Natural killer cell (primary cell): ENCODE measurements around the gene ZFR2. TPM values are rescaled to one million over a fixed set of nuclear protein-coding genes. Genes with fewer than 3 reads are reported as not detected.

Source experiments
- ATAC-seq, 3 donors: fragments of 150-1000 bp in 2 of 3; fragments of 200-7000 bp in 1 of 3; cut with Tn5 transposase; 1 replicate in 1 of 3; 2 replicates in 2 of 3; pipeline ENCODE4 v1.10.0; 2021; ENCODE audit warnings: mild to moderate bottlenecking in 2 of 3, moderate library complexity in 2 of 3
- DNase-seq, 2 donors: peaks; one replicate each; pipeline versions ENCODE4 v3.0.0 to v3.0.0-alpha.2; 2013 to 2021; ENCODE audit warnings: mixed read lengths in 1 of 2
- H3K27ac ChIP-seq: one replicate; pipeline ENCODE4 v1.5.1; 2013; ENCODE audit warnings: mild to moderate bottlenecking, low read length
- H3K27me3 ChIP-seq: one replicate; pipeline ENCODE4 v1.6.1; 2013; ENCODE audit warnings: low read length; ENCODE audit not compliant: control insufficient read depth, insufficient read depth
- H3K36me3 ChIP-seq: one replicate; pipeline ENCODE4 v1.6.1; 2013; ENCODE audit warnings: low read length; ENCODE audit not compliant: control insufficient read depth, insufficient read depth
- H3K4me1 ChIP-seq: one replicate; pipeline ENCODE4 v1.6.1; 2013; ENCODE audit warnings: low read length; ENCODE audit not compliant: control insufficient read depth, insufficient read depth
- H3K4me3 ChIP-seq: one replicate; pipeline ENCODE4 v1.5.1; 2013; ENCODE audit warnings: low read length
- H3K9me3 ChIP-seq: one replicate; pipeline ENCODE4 v1.6.1; 2013; ENCODE audit warnings: low read length; ENCODE audit not compliant: control insufficient read depth, insufficient read depth
- H3K27ac Mint-ChIP-seq, 2 donors: one replicate each; pipeline ENCODE4 v1.8.0; 2022; ENCODE audit warnings: mild to moderate bottlenecking in 2 of 2, mixed read lengths in 2 of 2, moderate library complexity in 1 of 2
- H3K27me3 Mint-ChIP-seq, 2 donors: one replicate each; pipeline ENCODE4 v1.8.0; 2022; ENCODE audit warnings: low read depth in 2 of 2, mixed read lengths in 2 of 2
- H3K36me3 Mint-ChIP-seq: one replicate; pipeline ENCODE4 v1.8.0; 2022; ENCODE audit warnings: mixed read lengths
- H3K4me1 Mint-ChIP-seq, 2 donors: one replicate each; pipeline ENCODE4 v1.8.0; 2022; ENCODE audit warnings: mixed read lengths in 2 of 2
- H3K4me3 Mint-ChIP-seq: one replicate; pipeline ENCODE4 v1.8.0; 2022; ENCODE audit warnings: mild to moderate bottlenecking, moderate library complexity, mixed read lengths
- H3K9me3 Mint-ChIP-seq, 2 donors: one replicate each; pipeline ENCODE4 v1.8.0; 2022; ENCODE audit warnings: mixed read lengths in 2 of 2
- CTCF ChIP-seq: fragments of 200-600 bp; IDR thresholded peaks from one replicate; pipeline ENCODE4 v1.8.0; 2022; ENCODE audit warnings: antibody characterized with exemption
- WGBS: methylation state at CpG from one replicate; pipeline ENCODE4 v1.1.7; 2013; ENCODE audit warnings: missing lambda C conversion rate; ENCODE audit not compliant: insufficient coverage; 5-methylcytosine and 5-hydroxymethylcytosine counted together
- intact Hi-C: fragments of 100-400 bp; cut with micrococcal nuclease; formaldehyde crosslinking; loops from one replicate; pipeline ENCODE4 v1.14.2; 2022
- total RNA-seq, 4 donors: library from RNA; stranded (reverse); fragments of 120-200 nt in 1 of 4; gene quantifications; one replicate each; pipeline versions ENCODE4 v1.2.3 to v1.2.4, GENCODE V29; 2013 to 2022

Gene ZFR2
- total RNA-seq, 3 donors from 2014 or later (not counting 1 experiment from before 2014, with no cell fraction given) = 1.6 to 4.4 (median 1.7) TPM

- peaks cover 100% of the 10 kb centered on the region for H3K4me1 ChIP-seq
- H3K4me3 Mint-ChIP-seq = no peak overlapping the region
- no peaks in the 10 kb centered on the region for H3K9me3 Mint-ChIP-seq
- intact Hi-C loops = no loop called here
- H3K27me3 ChIP-seq = no peaks in the 10 kb centered on the region
- no peak overlapping the region for H3K4me3 ChIP-seq
- H3K9me3 ChIP-seq = no peaks in the 10 kb centered on the region
- 56% methylated on average over 21 of the region's 26 CpGs for WGBS
- no peak for ATAC-seq
- no peak for DNase-seq
- peak overlapping the region; percentile 65 to 99 for H3K27ac Mint-ChIP-seq
- H3K36me3 Mint-ChIP-seq = no peaks in the 10 kb centered on the region
- no peaks in the 10 kb centered on the region for H3K36me3 ChIP-seq
- peaks cover 52 to 63% of the 10 kb centered on the region in 2 donors for H3K4me1 Mint-ChIP-seq
- peak overlapping the region; percentile 62 for H3K27ac ChIP-seq
- no peak for TF ChIP-seq CTCF
- no peaks in the 10 kb centered on the region for H3K27me3 Mint-ChIP-seq
These were observed 58.7 kb downstream of the ZFR2 start for GRCh38 chr19:3809881-3810707.

GRCh38 chr19:3808420-3809143, 60.3 kb downstream of the ZFR2 start:
- DNase-seq (peak in 1 of 2 donors; percentile 7), ATAC-seq (no peak)
- no peaks in the 10 kb centered on the region for H3K9me3 ChIP-seq
- H3K27ac ChIP-seq = peak overlapping the region; percentile 23
- no peak overlapping the region for H3K4me3 ChIP-seq
- 91% methylated on average over 33 of the region's 33 CpGs for WGBS
- no peak overlapping the region for H3K4me3 Mint-ChIP-seq
- peak overlapping the region; percentile 31 to 65 for H3K27ac Mint-ChIP-seq
- H3K4me1 ChIP-seq = peaks cover 100% of the 10 kb centered on the region
- no peaks in the 10 kb centered on the region for H3K27me3 Mint-ChIP-seq
- intact Hi-C loops = no loop called here
- TF ChIP-seq CTCF = no peak
- H3K36me3 Mint-ChIP-seq = no peaks in the 10 kb centered on the region
- no peaks in the 10 kb centered on the region for H3K36me3 ChIP-seq
- no peaks in the 10 kb centered on the region for H3K27me3 ChIP-seq
- no peaks in the 10 kb centered on the region for H3K9me3 Mint-ChIP-seq
- H3K4me1 Mint-ChIP-seq = peaks cover 42 to 62% of the 10 kb centered on the region in 2 donors

- TF ChIP-seq CTCF = no peak
- DNase-seq (peak in 1 of 2 donors; percentile 11), ATAC-seq (no peak)
- Histone ChIP-seq H3K4me1 (peaks cover 97% of the 10 kb centered on the region), H3K27ac (peak overlapping the region; percentile 81), H3K9me3 (no peaks in the 10 kb centered on the region), H3K36me3 (no peaks in the 10 kb centered on the region), H3K27me3 (no peaks in the 10 kb centered on the region), H3K4me3 (no peak overlapping the region)
- Mint-ChIP-seq H3K27ac (peak overlapping the region in 1 of 2 donors; percentile 91), H3K4me1 (peaks cover 34 to 62% of the 10 kb centered on the region in 2 donors), H3K4me3 (no peak overlapping the region), H3K27me3 (no peaks in the 10 kb centered on the region), H3K36me3 (no peaks in the 10 kb centered on the region), H3K9me3 (no peaks in the 10 kb centered on the region)
- WGBS = 97% methylated on average over 35 of the region's 35 CpGs
- intact Hi-C loops = no loop called here
These were observed 61.1 kb downstream of the ZFR2 start for GRCh38 chr19:3807574-3808354.
